Measurements from ENCODE around the gene KCNE2. TPM values are rescaled to one million over a fixed set of nuclear protein-coding genes. Genes with fewer than 3 reads are reported as not detected.

The KCNE2 gene
- total RNA-seq, result under 1 TPM in 1 of 2 donors, not detected in 1; 0.31 TPM

- no peak within 1 kb of the TSS for H3K27ac Mint-ChIP-seq
- no peaks in the 10 kb centered on the region for H3K9me3 Mint-ChIP-seq
Measured at GRCh38 chr21:34363733-34364132, at the start of gene KCNE2. TSS of gene KCNE2 (plus strand) at chr21:34364006. CDS start at chr21:34370479, 6,473 bp downstream.

GRCh38 chr21:34319585-34319984 lies 44.2 kb upstream of the KCNE2 start:
- no peaks in the 10 kb centered on the region for H3K36me3 Mint-ChIP-seq
- no peak for DNase-seq (ENCODE audit: low spot score in 2 of 2)
- no peak overlapping the region for H3K27ac Mint-ChIP-seq
- no peak for ATAC-seq
- H3K9me3 Mint-ChIP-seq, result no peaks in the 10 kb centered on the region

More at GRCh38 chr21:34363733-34364132, at the start of gene KCNE2:
- peaks cover 0 to 3% of the 10 kb centered on the region in 2 donors for H3K36me3 Mint-ChIP-seq
- DNase-seq (ENCODE audit: low spot score in 2 of 2) (no peak), ATAC-seq (no peak)

GRCh38 chr21:34320011-34320410 lies 43.8 kb upstream of the KCNE2 start:
- H3K9me3 Mint-ChIP-seq, result no peaks in the 10 kb centered on the region
- no peak for DNase-seq (ENCODE audit: low spot score in 2 of 2)
- no peak overlapping the region for H3K27ac Mint-ChIP-seq
- H3K36me3 Mint-ChIP-seq, result no peaks in the 10 kb centered on the region
- no peak for ATAC-seq

- Mint-ChIP-seq H3K27ac (no peak overlapping the region), H3K9me3 (peaks cover 6 to 7% of the 10 kb centered on the region in 2 donors), H3K36me3 (peaks cover 7 to 8% of the 10 kb centered on the region in 2 donors)
- no peak for ATAC-seq
- no peak for DNase-seq (ENCODE audit: low spot score in 2 of 2)
Measured at GRCh38 chr21:34330055-34330454, 33.8 kb upstream of the KCNE2 start.

DNA sequence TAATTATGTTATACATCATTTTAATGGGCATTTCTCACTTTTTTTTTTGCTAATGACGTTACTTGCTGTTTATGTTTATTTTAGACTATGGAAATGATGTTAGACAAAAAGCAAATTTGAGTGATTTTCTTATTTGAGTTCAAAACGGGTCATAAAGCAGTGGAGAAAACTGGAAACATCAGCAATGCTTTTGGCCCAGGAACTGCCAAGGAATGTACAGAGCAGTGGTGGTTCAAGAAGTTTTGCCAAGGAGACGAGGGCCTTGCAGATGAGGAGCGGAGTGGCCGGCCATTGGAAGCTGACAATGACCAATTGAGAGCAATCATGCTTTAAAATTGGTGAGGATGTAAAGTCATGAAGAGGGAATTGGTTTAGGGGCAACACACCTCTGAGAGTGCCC lies 32.1 kb upstream of the KCNE2 start:
- Mint-ChIP-seq H3K9me3 (peaks cover 6 to 7% of the 10 kb centered on the region in 2 donors), H3K27ac (no peak overlapping the region), H3K36me3 (peaks cover 7 to 8% of the 10 kb centered on the region in 2 donors)
- DNase-seq (ENCODE audit: low spot score in 2 of 2) (no peak), ATAC-seq (no peak)

- no peak for ATAC-seq
- Mint-ChIP-seq H3K9me3 (peaks cover 6 to 7% of the 10 kb centered on the region in 2 donors), H3K27ac (no peak overlapping the region), H3K36me3 (peaks cover 7 to 8% of the 10 kb centered on the region in 2 donors)
- no peak for DNase-seq (ENCODE audit: low spot score in 2 of 2)
Measured at GRCh38 chr21:34332347-34332746, 31.5 kb upstream of the KCNE2 start.

DNA sequence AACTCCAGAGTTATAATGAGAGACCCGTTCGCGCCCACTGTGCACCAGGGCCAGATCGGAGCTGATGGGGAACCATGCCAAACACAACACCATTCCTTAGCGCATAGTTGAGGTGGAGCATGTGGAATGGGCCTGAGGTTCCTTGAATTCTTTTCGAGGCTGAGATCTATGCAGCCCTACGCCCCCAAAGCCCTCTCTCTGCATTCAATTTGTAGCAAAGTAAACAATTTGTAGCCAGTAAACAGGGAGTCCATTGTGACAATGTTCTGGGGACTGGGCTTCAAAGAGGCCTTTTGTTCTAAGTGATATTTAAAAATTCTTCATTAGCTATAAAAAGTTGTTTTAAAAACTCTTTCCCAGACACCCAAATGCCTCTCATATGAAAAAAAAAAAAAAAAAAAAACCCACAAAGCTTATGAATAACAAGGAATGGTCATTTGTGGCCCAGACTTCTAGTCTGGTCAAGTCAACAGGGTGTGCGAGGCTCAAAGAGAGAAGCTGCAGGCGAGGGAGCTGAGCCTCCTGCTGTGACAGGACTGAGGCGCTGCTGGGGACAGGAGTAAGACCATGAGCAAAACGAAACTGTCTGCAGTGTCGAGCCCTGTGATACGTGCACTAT lies 30.6 kb upstream of the KCNE2 start:
- H3K9me3 Mint-ChIP-seq, result peaks cover 6 to 7% of the 10 kb centered on the region in 2 donors
- no peak for DNase-seq (ENCODE audit: low spot score in 2 of 2)
- no peak for ATAC-seq
- H3K27ac Mint-ChIP-seq, result no peak overlapping the region
- peaks cover 7 to 8% of the 10 kb centered on the region in 2 donors for H3K36me3 Mint-ChIP-seq

- no peaks in the 10 kb centered on the region for H3K36me3 Mint-ChIP-seq
- H3K9me3 Mint-ChIP-seq, result no peaks in the 10 kb centered on the region
- DNase-seq (ENCODE audit: low spot score in 2 of 2), result no peak
- ATAC-seq, result no peak
- no peak overlapping the region for H3K27ac Mint-ChIP-seq
Measured at GRCh38 chr21:34335316-34335715, 28.5 kb upstream of the KCNE2 start.

DNA sequence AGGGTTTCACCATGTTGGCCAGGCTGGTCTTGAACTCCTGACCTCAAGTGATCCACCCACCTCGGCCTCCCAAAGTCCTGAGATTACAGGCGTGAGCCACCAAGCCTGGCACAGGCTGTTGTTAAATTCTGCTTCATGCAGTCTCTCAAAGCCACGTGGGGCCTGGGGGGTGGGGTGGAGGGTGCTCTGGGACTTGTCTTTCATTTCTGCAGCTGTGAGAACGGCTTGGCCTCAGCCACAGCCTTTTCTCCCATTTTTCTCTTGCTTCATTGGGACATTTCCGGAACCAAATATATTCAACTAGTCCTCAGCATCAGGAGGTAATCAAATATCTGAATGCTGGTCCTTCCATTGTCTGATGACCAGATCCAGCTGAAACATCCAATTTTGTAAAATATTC lies 27.6 kb upstream of the KCNE2 start:
- DNase-seq (ENCODE audit: low spot score in 2 of 2) (no peak), ATAC-seq (no peak)
- Mint-ChIP-seq H3K27ac (no peak overlapping the region), H3K36me3 (no peaks in the 10 kb centered on the region), H3K9me3 (no peaks in the 10 kb centered on the region)

- Mint-ChIP-seq H3K27ac (no peak overlapping the region), H3K9me3 (no peaks in the 10 kb centered on the region), H3K36me3 (no peaks in the 10 kb centered on the region)
- no peak for DNase-seq (ENCODE audit: low spot score in 2 of 2)
- ATAC-seq, result no peak
Measured at GRCh38 chr21:34336756-34337391, 26.9 kb upstream of the KCNE2 start.

DNA sequence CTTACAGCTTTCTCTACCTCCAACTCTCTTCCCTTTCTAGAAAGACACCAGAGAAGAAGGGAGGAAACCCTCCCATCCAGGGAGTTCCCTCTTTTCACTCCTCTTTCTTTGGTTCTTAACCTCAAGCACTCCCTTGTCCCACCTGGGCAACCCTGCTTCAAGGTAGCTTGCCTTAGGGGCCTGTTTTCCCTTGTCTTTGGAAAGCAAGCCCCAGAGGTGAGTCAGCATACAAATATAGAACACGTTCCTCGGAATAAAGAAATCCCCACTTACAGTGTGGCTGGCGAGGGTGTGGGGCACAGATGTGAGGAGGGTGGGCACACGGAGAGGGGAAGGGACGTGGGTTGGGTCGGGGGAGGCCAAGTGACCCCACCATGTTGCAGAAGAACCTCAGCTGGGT lies 26.1 kb upstream of the KCNE2 start:
- H3K27ac Mint-ChIP-seq, result no peak overlapping the region
- no peak for DNase-seq (ENCODE audit: low spot score in 2 of 2)
- H3K9me3 Mint-ChIP-seq, result no peaks in the 10 kb centered on the region
- no peak for ATAC-seq
- H3K36me3 Mint-ChIP-seq, result no peaks in the 10 kb centered on the region

- no peaks in the 10 kb centered on the region for H3K36me3 Mint-ChIP-seq
- ATAC-seq, result no peak
- no peak overlapping the region for H3K27ac Mint-ChIP-seq
Measured at GRCh38 chr21:34338226-34338625, 25.6 kb upstream of the KCNE2 start.

GRCh38 chr21:34340061-34340460 lies 23.7 kb upstream of the KCNE2 start:
- Mint-ChIP-seq H3K9me3 (no peaks in the 10 kb centered on the region), H3K27ac (no peak overlapping the region), H3K36me3 (no peaks in the 10 kb centered on the region)
- no peak for DNase-seq (ENCODE audit: low spot score in 2 of 2)
- ATAC-seq, result no peak

More at GRCh38 chr21:34338226-34338625, 25.6 kb upstream of the KCNE2 start:
- no peak for DNase-seq (ENCODE audit: low spot score in 2 of 2)
- H3K9me3 Mint-ChIP-seq, result no peaks in the 10 kb centered on the region

DNA sequence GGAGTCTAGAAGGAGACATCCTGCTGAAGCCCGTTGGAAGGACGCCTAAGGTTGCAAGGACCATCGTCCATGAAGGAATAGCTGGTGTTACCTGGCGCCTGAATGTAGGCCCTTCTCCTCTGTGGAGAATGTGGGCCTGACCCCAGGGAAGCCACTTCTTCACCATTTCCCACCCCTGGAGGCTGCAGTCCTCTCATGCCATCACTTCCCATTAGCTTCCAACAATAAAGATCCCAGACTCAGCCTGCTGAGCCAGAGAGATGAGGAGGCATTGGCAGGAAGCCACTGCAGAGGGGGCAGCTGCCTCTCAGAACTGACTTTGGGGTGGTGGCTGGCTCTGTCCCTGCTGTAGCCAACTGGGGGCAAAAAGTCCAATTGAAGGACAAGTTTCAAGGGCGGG lies 21.3 kb upstream of the KCNE2 start:
- Mint-ChIP-seq H3K9me3 (no peaks in the 10 kb centered on the region), H3K36me3 (no peaks in the 10 kb centered on the region), H3K27ac (no peak overlapping the region)
- DNase-seq (ENCODE audit: low spot score in 2 of 2) (no peak), ATAC-seq (no peak)

DNA sequence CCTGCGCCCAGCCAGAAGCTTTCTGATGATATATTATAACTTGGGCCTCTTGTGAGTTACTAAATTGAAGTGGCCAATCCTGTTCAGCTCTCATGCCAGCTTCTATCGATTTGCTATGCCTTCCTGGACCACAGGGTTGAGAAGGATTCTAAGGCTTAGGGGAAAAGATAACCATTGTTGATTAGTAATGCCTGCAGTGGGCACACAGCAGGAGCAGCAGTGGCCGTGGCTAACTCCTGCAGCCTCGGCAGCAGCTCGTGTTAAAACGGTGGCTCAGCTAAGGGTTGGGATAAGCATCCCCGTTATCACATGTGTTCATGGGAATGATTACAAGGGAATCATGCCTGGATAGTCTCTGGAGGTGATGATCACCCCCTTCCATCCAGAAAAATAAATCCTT lies 20.5 kb upstream of the KCNE2 start:
- H3K9me3 Mint-ChIP-seq, result no peaks in the 10 kb centered on the region
- no peak for ATAC-seq
- no peak overlapping the region for H3K27ac Mint-ChIP-seq
- no peak for DNase-seq (ENCODE audit: low spot score in 2 of 2)
- no peaks in the 10 kb centered on the region for H3K36me3 Mint-ChIP-seq

GRCh38 chr21:34343838-34344381 lies 19.9 kb upstream of the KCNE2 start:
- ATAC-seq (no peak), DNase-seq (ENCODE audit: low spot score in 2 of 2) (no peak)
- Mint-ChIP-seq H3K27ac (no peak overlapping the region), H3K9me3 (no peaks in the 10 kb centered on the region), H3K36me3 (no peaks in the 10 kb centered on the region)

DNA sequence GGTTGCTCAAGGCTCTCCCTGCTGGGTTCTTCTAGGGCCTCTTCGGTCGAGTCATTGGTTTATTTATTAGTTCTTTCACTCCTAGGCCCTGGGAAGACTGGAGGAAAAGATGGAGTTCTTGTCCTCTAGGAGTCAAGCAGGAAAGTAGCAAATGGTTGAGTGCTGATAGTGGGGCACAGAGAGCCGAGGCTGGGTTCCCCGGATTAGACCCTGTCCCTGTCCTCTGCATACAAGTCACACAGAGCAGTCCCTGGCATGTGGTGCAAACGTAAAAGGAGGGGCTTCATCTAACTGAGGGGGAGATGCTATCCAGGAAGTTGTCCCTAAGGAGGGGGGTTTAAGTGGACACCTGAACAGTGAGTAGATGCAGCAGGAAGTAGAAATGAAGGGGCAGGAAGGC lies 19.2 kb upstream of the KCNE2 start:
- Mint-ChIP-seq H3K9me3 (no peaks in the 10 kb centered on the region), H3K36me3 (no peaks in the 10 kb centered on the region), H3K27ac (no peak overlapping the region)
- ATAC-seq, result no peak
- DNase-seq (ENCODE audit: low spot score in 2 of 2), result no peak

All from activated naive CD4-positive, alpha-beta T cell treated with anti-CD3 and anti-CD28 coated beads, Interleukin-2, amount 50 U/mL, for 72 hours (primary cell).